Breast epithelium (tissue), 3 donors: ENCODE measurements around the gene URAD.

Experiments used
- CTCF ChIP-seq, 3 donors: fragments of 450-650 bp; IDR thresholded peaks; one replicate each; pipeline ENCODE4 v1.5.1; 2016 to 2017; ENCODE audit warnings: antibody characterized with exemption in 3 of 3, mild to moderate bottlenecking in 3 of 3, moderate library complexity in 3 of 3
- POLR2A ChIP-seq: fragments of 450-650 bp; IDR thresholded peaks from one replicate; pipeline ENCODE4 v1.6.1; 2016; ENCODE audit warnings: antibody characterized with exemption, mild to moderate bottlenecking, moderate library complexity
- POLR2AphosphoS5 ChIP-seq, 3 donors: sonication (generic); formaldehyde crosslinking; IDR thresholded peaks; one replicate each; pipeline ENCODE4 v1.6.1; 2017; ENCODE audit warnings: antibody characterized with exemption in 3 of 3

- TF ChIP-seq CTCF (IDR thresholded peaks at IDR 0.05) (no peak), POLR2A (no peak), POLR2AphosphoS5 (IDR thresholded peaks at IDR 0.05) (no peak)
Measured at GRCh38 chr13:28010046-28010445, 21.6 kb upstream of the URAD start.
